ENCODE results near the gene MYL12A. TPM values are rescaled to one million over a fixed set of nuclear protein-coding genes. Genes with fewer than 3 reads are reported as not detected.

Gene MYL12A
- total and polyA plus RNA-seq, 2 of the 13 experiments (the other 11 are each of a cell fraction or from before 2014, with no cell fraction given) = 261 to 277 TPM

DNA sequence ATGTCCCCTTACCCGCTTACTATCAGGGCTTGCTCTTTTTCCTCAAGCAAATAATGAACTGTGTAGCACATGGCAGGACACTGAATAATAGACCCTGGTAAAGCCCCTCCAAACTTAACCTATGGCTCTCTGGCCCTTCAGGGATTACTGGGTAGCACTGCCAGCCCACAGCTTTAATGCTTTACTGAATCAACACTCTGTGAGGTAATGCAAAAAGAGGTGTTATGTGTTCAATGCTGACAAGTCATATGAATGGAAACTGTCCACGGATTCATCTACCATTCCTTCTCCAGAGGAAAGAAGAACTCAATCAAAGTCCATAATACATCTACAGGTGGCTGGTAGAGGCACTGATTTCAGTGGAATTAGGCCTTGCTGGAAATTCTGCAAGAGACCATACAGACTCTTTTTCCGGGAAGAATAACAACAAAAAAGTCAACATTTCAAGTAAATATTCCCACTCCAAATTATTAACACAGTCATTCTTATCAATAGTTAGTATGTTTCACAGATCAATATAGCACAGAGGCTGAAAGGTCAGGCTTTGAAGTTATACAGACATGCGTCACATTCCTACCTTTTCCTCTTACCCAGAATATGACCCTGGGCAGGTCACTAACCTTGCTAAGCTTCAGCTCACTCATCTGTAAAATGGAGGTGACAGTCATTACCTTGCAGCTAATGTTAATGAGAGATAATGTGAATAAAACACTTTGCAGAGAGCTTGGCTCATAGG, 14.0 kb upstream of the MYL12A start (continued):
- TF ChIP-seq, protein P1, sequence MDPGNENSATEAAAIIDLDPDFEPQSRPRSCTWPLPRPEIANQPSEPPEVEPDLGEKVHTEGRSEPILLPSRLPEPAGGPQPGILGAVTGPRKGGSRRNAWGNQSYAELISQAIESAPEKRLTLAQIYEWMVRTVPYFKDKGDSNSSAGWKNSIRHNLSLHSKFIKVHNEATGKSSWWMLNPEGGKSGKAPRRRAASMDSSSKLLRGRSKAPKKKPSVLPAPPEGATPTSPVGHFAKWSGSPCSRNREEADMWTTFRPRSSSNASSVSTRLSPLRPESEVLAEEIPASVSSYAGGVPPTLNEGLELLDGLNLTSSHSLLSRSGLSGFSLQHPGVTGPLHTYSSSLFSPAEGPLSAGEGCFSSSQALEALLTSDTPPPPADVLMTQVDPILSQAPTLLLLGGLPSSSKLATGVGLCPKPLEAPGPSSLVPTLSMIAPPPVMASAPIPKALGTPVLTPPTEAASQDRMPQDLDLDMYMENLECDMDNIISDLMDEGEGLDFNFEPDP (CRISPR knock-in tag; conservative IDR thresholded peaks at IDR 0.05) = no peak
- TF ChIP-seq ZNF367 (CRISPR knock-in tag; IDR thresholded peaks at IDR 0.05; ENCODE audit: borderline replicate concordance) = no peak
- TF ChIP-seq NFYC (CRISPR knock-in tag; IDR thresholded peaks at IDR 0.05) = 0 out of 2 replicates have a peak, but pooled peaks have one; percentile 11
- peak; percentile 32 for TF ChIP-seq ATF7 (IDR thresholded peaks at IDR 0.05)
- TF ChIP-seq ATF7 (CRISPR knock-in tag; IDR thresholded peaks at IDR 0.05) = no peak; the same call in 1 of the 2 replicates
- TF ChIP-seq, protein P2, sequence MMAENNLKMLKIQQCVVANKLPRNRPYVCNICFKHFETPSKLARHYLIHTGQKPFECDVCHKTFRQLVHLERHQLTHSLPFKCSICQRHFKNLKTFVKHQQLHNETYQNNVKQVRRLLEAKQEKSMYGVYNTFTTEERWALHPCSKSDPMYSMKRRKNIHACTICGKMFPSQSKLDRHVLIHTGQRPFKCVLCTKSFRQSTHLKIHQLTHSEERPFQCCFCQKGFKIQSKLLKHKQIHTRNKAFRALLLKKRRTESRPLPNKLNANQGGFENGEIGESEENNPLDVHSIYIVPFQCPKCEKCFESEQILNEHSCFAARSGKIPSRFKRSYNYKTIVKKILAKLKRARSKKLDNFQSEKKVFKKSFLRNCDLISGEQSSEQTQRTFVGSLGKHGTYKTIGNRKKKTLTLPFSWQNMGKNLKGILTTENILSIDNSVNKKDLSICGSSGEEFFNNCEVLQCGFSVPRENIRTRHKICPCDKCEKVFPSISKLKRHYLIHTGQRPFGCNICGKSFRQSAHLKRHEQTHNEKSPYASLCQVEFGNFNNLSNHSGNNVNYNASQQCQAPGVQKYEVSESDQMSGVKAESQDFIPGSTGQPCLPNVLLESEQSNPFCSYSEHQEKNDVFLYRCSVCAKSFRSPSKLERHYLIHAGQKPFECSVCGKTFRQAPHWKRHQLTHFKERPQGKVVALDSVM (CRISPR knock-in tag; IDR thresholded peaks at IDR 0.05) = no peak
- TF ChIP-seq ZNF670 (CRISPR knock-in tag; IDR thresholded peaks at IDR 0.05; ENCODE audit: borderline replicate concordance) = peak; percentile 73; the same call in 1 of the 2 replicates
- TF ChIP-seq ATAD3A (CRISPR knock-in tag; IDR thresholded peaks at IDR 0.05) = no peak
- TF ChIP-seq, protein P3, sequence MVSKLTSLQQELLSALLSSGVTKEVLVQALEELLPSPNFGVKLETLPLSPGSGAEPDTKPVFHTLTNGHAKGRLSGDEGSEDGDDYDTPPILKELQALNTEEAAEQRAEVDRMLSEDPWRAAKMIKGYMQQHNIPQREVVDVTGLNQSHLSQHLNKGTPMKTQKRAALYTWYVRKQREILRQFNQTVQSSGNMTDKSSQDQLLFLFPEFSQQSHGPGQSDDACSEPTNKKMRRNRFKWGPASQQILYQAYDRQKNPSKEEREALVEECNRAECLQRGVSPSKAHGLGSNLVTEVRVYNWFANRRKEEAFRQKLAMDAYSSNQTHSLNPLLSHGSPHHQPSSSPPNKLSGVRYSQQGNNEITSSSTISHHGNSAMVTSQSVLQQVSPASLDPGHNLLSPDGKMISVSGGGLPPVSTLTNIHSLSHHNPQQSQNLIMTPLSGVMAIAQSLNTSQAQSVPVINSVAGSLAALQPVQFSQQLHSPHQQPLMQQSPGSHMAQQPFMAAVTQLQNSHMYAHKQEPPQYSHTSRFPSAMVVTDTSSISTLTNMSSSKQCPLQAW (CRISPR knock-in tag; IDR thresholded peaks at IDR 0.05) = no peak; the same call in 1 of the 2 replicates
- TF ChIP-seq, protein P4, sequence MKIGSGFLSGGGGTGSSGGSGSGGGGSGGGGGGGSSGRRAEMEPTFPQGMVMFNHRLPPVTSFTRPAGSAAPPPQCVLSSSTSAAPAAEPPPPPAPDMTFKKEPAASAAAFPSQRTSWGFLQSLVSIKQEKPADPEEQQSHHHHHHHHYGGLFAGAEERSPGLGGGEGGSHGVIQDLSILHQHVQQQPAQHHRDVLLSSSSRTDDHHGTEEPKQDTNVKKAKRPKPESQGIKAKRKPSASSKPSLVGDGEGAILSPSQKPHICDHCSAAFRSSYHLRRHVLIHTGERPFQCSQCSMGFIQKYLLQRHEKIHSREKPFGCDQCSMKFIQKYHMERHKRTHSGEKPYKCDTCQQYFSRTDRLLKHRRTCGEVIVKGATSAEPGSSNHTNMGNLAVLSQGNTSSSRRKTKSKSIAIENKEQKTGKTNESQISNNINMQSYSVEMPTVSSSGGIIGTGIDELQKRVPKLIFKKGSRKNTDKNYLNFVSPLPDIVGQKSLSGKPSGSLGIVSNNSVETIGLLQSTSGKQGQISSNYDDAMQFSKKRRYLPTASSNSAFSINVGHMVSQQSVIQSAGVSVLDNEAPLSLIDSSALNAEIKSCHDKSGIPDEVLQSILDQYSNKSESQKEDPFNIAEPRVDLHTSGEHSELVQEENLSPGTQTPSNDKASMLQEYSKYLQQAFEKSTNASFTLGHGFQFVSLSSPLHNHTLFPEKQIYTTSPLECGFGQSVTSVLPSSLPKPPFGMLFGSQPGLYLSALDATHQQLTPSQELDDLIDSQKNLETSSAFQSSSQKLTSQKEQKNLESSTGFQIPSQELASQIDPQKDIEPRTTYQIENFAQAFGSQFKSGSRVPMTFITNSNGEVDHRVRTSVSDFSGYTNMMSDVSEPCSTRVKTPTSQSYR (CRISPR knock-in tag; IDR thresholded peaks at IDR 0.05; ENCODE audit: borderline replicate concordance) = peak; percentile 44; the same call in 1 of the 2 replicates
- TF ChIP-seq PCBP1 (IDR thresholded peaks at IDR 0.05; ENCODE audit: borderline replicate concordance, low read depth, low read length) = no peak
- TF ChIP-seq PRPF4 (IDR thresholded peaks at IDR 0.05; ENCODE audit: low read depth, low read length, poor library complexity, severe bottlenecking) = no peak
- peak; percentile 57; the same call in 1 of the 2 replicates for TF ChIP-seq FOSL1 (CRISPR knock-in tag; IDR thresholded peaks at IDR 0.05; ENCODE audit: borderline replicate concordance)
- TF ChIP-seq, protein P5, sequence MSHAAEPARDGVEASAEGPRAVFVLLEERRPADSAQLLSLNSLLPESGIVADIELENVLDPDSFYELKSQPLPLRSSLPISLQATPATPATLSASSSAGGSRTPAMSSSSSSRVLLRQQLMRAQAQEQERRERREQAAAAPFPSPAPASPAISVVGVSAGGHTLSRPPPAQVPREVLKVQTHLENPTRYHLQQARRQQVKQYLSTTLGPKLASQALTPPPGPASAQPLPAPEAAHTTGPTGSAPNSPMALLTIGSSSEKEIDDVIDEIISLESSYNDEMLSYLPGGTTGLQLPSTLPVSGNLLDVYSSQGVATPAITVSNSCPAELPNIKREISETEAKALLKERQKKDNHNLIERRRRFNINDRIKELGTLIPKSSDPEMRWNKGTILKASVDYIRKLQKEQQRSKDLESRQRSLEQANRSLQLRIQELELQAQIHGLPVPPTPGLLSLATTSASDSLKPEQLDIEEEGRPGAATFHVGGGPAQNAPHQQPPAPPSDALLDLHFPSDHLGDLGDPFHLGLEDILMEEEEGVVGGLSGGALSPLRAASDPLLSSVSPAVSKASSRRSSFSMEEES (CRISPR knock-in tag; IDR thresholded peaks at IDR 0.05) = peak; percentile 71; the same call in 1 of the 2 replicates
